HEK293 (cell line): ENCODE results near the gene HDAC1.

Experiments used
- KLF7 ChIP-seq: fragments of 450-650 bp; formaldehyde crosslinking; IDR thresholded peaks from 2 replicates; pipeline ENCODE4 v1.5.1; 2016; ENCODE audit warnings: missing biosample characterization, missing genetic modification characterization, borderline replicate concordance
- RBAK ChIP-seq: fragments of 450-650 bp; formaldehyde crosslinking; IDR thresholded peaks from 2 replicates; pipeline ENCODE4 v1.5.1; 2016; ENCODE audit warnings: missing biosample characterization, missing genetic modification characterization
- SALL2 ChIP-seq: fragments of 450-650 bp; formaldehyde crosslinking; IDR thresholded peaks from 2 replicates; pipeline ENCODE4 v1.5.0; 2017; ENCODE audit warnings: missing biosample characterization, mild to moderate bottlenecking, missing genetic modification characterization, borderline replicate concordance
- SP3 ChIP-seq: fragments of 450-650 bp; formaldehyde crosslinking; IDR thresholded peaks from 2 replicates; pipeline ENCODE4 v1.5.1; 2016; ENCODE audit warnings: missing biosample characterization, missing genetic modification characterization
- YY2 ChIP-seq: fragments of 450-650 bp; formaldehyde crosslinking; IDR thresholded peaks from 2 replicates; pipeline ENCODE4 v1.5.1; 2016; ENCODE audit warnings: missing biosample characterization, missing genetic modification characterization
- ZFHX2 ChIP-seq: fragments of 450-650 bp; formaldehyde crosslinking; conservative IDR thresholded peaks from 2 replicates; pipeline ENCODE4 v1.5.1; 2016; ENCODE audit warnings: missing biosample characterization, missing genetic modification characterization
- ZFP3 ChIP-seq: fragments of 450-650 bp; formaldehyde crosslinking; IDR thresholded peaks from 2 replicates; pipeline ENCODE4 v1.5.1; 2016; ENCODE audit warnings: low read depth, missing biosample characterization, missing genetic modification characterization
- ZNF223 ChIP-seq: fragments of 450-650 bp; formaldehyde crosslinking; IDR thresholded peaks from 2 replicates; pipeline ENCODE4 v1.5.1; 2016; ENCODE audit warnings: missing biosample characterization, missing genetic modification characterization
- ZNF23 ChIP-seq: fragments of 450-650 bp; formaldehyde crosslinking; IDR thresholded peaks from 2 replicates; pipeline ENCODE4 v1.5.1; 2016; ENCODE audit warnings: missing biosample characterization, missing genetic modification characterization, borderline replicate concordance
- ZNF248 ChIP-seq: fragments of 450-650 bp; formaldehyde crosslinking; IDR thresholded peaks from 2 replicates; pipeline ENCODE4 v1.5.1; 2017; ENCODE audit warnings: missing biosample characterization, missing genetic modification characterization
- ZNF391 ChIP-seq: fragments of 450-650 bp; formaldehyde crosslinking; IDR thresholded peaks from 2 replicates; pipeline ENCODE4 v1.5.1; 2016; ENCODE audit warnings: low read depth, missing biosample characterization, missing genetic modification characterization, borderline replicate concordance
- ZNF416 ChIP-seq: fragments of 450-650 bp; formaldehyde crosslinking; IDR thresholded peaks from 2 replicates; pipeline ENCODE4 v1.5.1; 2016; ENCODE audit warnings: missing biosample characterization, missing genetic modification characterization
- ZNF423 ChIP-seq: fragments of 450-650 bp; formaldehyde crosslinking; IDR thresholded peaks from 2 replicates; pipeline ENCODE4 v1.5.1; 2016; ENCODE audit warnings: missing biosample characterization, missing genetic modification characterization
- ZNF555 ChIP-seq: fragments of 450-650 bp; formaldehyde crosslinking; conservative IDR thresholded peaks from 2 replicates; pipeline ENCODE4 v1.5.1; 2017; ENCODE audit warnings: missing biosample characterization, mild to moderate bottlenecking, missing genetic modification characterization, inconsistent platforms
- ZNF558 ChIP-seq: fragments of 450-650 bp; formaldehyde crosslinking; IDR thresholded peaks from 2 replicates; pipeline ENCODE4 v1.5.1; 2016; ENCODE audit warnings: missing biosample characterization, missing genetic modification characterization
- ZNF571 ChIP-seq: fragments of 450-650 bp; formaldehyde crosslinking; IDR thresholded peaks from 2 replicates; pipeline ENCODE4 v1.5.0; 2017; ENCODE audit warnings: missing biosample characterization, missing genetic modification characterization
- ZNF585B ChIP-seq: fragments of 450-650 bp; formaldehyde crosslinking; IDR thresholded peaks from 2 replicates; pipeline ENCODE4 v1.5.1; 2016; ENCODE audit warnings: missing biosample characterization, missing genetic modification characterization
- ZNF600 ChIP-seq: fragments of 450-650 bp; formaldehyde crosslinking; IDR thresholded peaks from 2 replicates; pipeline ENCODE4 v1.5.1; 2016; ENCODE audit warnings: missing biosample characterization, missing genetic modification characterization
- ZNF621 ChIP-seq: fragments of 450-650 bp; formaldehyde crosslinking; IDR thresholded peaks from 2 replicates; pipeline ENCODE4 v1.5.1; 2017; ENCODE audit warnings: missing biosample characterization, missing genetic modification characterization
- ZNF623 ChIP-seq: fragments of 450-650 bp; formaldehyde crosslinking; IDR thresholded peaks from 2 replicates; pipeline ENCODE4 v1.5.1; 2016; ENCODE audit warnings: missing biosample characterization, missing genetic modification characterization
- ZNF654 ChIP-seq: fragments of 450-650 bp; formaldehyde crosslinking; IDR thresholded peaks from 2 replicates; pipeline ENCODE4 v1.5.1; 2016; ENCODE audit warnings: low read depth, missing biosample characterization, missing genetic modification characterization
- ZNF658 ChIP-seq: fragments of 450-650 bp; formaldehyde crosslinking; IDR thresholded peaks from 2 replicates; pipeline ENCODE4; 2016; ENCODE audit warnings: missing biosample characterization, missing genetic modification characterization
- ZNF791 ChIP-seq: fragments of 450-650 bp; formaldehyde crosslinking; IDR thresholded peaks from 2 replicates; pipeline ENCODE4 v1.5.1; 2016; ENCODE audit warnings: missing biosample characterization, missing genetic modification characterization
- ZXDB ChIP-seq: fragments of 450-650 bp; formaldehyde crosslinking; IDR thresholded peaks from 2 replicates; pipeline ENCODE4 v1.5.1; 2016; ENCODE audit warnings: missing biosample characterization, missing genetic modification characterization
- TF ChIP-seq, protein P1 (sequence below): IDR thresholded peaks from 2 replicates; pipeline ENCODE4 v1.6.1; 2011; ENCODE audit warnings: mild to moderate bottlenecking, low read depth, low read length, borderline replicate concordance
- TF ChIP-seq, protein P2 (sequence below): fragments of 450-650 bp; formaldehyde crosslinking; IDR thresholded peaks from 2 replicates; pipeline ENCODE4 v1.5.1; 2016; ENCODE audit warnings: missing biosample characterization, missing genetic modification characterization
- TF ChIP-seq, protein P3 (sequence below): fragments of 450-650 bp; formaldehyde crosslinking; IDR thresholded peaks from 2 replicates; pipeline ENCODE4 v1.5.1; 2017; ENCODE audit warnings: missing biosample characterization, missing genetic modification characterization
- TF ChIP-seq, protein P4 (sequence below): fragments of 450-650 bp; formaldehyde crosslinking; IDR thresholded peaks from 2 replicates; pipeline ENCODE4 v1.5.1; 2016; ENCODE audit warnings: missing biosample characterization, missing genetic modification characterization
- TF ChIP-seq, protein P5 (sequence below): fragments of 450-650 bp; formaldehyde crosslinking; conservative IDR thresholded peaks from 2 replicates; pipeline ENCODE4 v1.5.1; 2016; ENCODE audit warnings: low read depth, missing biosample characterization, missing genetic modification characterization
- TF ChIP-seq, protein P6 (sequence below): fragments of 450-650 bp; formaldehyde crosslinking; IDR thresholded peaks from 2 replicates; pipeline ENCODE4 v1.5.1; 2016; ENCODE audit warnings: missing biosample characterization, missing genetic modification characterization, borderline replicate concordance

The HDAC1 gene

DNA sequence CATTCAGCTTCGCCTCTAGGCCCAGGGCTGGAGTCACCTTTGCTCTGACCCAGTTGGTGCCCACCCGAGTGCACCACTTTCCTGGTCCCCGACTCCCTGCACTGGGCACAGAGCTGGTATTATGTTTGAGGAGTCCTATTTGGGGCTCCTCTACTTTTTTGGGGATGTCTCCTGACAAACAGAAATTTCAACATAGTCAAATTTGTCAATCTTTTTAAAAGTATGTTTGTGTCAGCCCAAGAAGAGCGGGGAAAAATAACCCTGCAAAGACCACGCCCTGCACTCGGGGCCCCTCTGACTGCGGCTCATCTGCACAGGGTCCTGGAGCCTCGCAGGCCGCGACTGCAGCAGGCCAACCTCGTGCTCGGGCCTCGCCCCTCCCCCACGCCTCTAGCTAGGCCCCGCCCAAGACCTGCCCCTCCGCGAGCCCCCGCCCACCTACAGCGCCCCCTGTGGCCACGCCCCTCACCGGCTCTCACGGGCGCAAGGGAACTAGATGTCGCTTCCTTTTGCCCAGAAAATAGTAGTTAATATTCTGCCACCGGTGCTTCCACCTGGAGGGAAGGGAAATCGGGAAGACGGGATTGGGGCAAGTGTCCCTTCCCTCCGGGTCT, 59.0 kb downstream of the HDAC1 start (continued):
- TF ChIP-seq ZNF558 (tag by site-specific recombination) (no peak), ZNF571 (tag by site-specific recombination) (no peak), YY2 (tag by site-specific recombination) (no peak), ZNF658 (no peak), ZFP3 (no peak), ZNF585B (no peak), ZFHX2 (peak; percentile 83), ZNF391 (tag by site-specific recombination) (no peak), ZNF23 (tag by site-specific recombination) (no peak), ZNF654 (no peak), ZNF223 (tag by site-specific recombination) (0 out of 2 replicates have a peak, but pooled peaks have one; percentile 7), RBAK (no peak), ZNF623 (no peak), ZNF423 (tag by site-specific recombination) (no peak), KLF7 (peak; percentile 42; the same call in 1 of the 2 replicates), ZNF791 (no peak), ZNF600 (tag by site-specific recombination) (no peak), SALL2 (tag by site-specific recombination) (no peak), ZNF555 (tag by site-specific recombination) (no peak), SP3 (peak; percentile 95), ZNF248 (tag by site-specific recombination) (no peak), ZNF416 (tag by site-specific recombination) (no peak), ZXDB (tag by site-specific recombination) (no peak; the same call in 1 of the 2 replicates), ZNF621 (no peak)
- TF ChIP-seq, protein P1, sequence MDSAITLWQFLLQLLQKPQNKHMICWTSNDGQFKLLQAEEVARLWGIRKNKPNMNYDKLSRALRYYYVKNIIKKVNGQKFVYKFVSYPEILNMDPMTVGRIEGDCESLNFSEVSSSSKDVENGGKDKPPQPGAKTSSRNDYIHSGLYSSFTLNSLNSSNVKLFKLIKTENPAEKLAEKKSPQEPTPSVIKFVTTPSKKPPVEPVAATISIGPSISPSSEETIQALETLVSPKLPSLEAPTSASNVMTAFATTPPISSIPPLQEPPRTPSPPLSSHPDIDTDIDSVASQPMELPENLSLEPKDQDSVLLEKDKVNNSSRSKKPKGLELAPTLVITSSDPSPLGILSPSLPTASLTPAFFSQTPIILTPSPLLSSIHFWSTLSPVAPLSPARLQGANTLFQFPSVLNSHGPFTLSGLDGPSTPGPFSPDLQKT: no peak
- TF ChIP-seq, protein P2, sequence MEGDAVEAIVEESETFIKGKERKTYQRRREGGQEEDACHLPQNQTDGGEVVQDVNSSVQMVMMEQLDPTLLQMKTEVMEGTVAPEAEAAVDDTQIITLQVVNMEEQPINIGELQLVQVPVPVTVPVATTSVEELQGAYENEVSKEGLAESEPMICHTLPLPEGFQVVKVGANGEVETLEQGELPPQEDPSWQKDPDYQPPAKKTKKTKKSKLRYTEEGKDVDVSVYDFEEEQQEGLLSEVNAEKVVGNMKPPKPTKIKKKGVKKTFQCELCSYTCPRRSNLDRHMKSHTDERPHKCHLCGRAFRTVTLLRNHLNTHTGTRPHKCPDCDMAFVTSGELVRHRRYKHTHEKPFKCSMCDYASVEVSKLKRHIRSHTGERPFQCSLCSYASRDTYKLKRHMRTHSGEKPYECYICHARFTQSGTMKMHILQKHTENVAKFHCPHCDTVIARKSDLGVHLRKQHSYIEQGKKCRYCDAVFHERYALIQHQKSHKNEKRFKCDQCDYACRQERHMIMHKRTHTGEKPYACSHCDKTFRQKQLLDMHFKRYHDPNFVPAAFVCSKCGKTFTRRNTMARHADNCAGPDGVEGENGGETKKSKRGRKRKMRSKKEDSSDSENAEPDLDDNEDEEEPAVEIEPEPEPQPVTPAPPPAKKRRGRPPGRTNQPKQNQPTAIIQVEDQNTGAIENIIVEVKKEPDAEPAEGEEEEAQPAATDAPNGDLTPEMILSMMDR (tag by site-specific recombination): peak; percentile 85
- TF ChIP-seq, protein P3, sequence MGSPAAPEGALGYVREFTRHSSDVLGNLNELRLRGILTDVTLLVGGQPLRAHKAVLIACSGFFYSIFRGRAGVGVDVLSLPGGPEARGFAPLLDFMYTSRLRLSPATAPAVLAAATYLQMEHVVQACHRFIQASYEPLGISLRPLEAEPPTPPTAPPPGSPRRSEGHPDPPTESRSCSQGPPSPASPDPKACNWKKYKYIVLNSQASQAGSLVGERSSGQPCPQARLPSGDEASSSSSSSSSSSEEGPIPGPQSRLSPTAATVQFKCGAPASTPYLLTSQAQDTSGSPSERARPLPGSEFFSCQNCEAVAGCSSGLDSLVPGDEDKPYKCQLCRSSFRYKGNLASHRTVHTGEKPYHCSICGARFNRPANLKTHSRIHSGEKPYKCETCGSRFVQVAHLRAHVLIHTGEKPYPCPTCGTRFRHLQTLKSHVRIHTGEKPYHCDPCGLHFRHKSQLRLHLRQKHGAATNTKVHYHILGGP (tag by site-specific recombination): no peak
- TF ChIP-seq, protein P4, sequence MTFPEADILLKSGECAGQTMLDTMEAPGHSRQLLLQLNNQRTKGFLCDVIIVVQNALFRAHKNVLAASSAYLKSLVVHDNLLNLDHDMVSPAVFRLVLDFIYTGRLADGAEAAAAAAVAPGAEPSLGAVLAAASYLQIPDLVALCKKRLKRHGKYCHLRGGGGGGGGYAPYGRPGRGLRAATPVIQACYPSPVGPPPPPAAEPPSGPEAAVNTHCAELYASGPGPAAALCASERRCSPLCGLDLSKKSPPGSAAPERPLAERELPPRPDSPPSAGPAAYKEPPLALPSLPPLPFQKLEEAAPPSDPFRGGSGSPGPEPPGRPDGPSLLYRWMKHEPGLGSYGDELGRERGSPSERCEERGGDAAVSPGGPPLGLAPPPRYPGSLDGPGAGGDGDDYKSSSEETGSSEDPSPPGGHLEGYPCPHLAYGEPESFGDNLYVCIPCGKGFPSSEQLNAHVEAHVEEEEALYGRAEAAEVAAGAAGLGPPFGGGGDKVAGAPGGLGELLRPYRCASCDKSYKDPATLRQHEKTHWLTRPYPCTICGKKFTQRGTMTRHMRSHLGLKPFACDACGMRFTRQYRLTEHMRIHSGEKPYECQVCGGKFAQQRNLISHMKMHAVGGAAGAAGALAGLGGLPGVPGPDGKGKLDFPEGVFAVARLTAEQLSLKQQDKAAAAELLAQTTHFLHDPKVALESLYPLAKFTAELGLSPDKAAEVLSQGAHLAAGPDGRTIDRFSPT: no peak
- TF ChIP-seq, protein P5, sequence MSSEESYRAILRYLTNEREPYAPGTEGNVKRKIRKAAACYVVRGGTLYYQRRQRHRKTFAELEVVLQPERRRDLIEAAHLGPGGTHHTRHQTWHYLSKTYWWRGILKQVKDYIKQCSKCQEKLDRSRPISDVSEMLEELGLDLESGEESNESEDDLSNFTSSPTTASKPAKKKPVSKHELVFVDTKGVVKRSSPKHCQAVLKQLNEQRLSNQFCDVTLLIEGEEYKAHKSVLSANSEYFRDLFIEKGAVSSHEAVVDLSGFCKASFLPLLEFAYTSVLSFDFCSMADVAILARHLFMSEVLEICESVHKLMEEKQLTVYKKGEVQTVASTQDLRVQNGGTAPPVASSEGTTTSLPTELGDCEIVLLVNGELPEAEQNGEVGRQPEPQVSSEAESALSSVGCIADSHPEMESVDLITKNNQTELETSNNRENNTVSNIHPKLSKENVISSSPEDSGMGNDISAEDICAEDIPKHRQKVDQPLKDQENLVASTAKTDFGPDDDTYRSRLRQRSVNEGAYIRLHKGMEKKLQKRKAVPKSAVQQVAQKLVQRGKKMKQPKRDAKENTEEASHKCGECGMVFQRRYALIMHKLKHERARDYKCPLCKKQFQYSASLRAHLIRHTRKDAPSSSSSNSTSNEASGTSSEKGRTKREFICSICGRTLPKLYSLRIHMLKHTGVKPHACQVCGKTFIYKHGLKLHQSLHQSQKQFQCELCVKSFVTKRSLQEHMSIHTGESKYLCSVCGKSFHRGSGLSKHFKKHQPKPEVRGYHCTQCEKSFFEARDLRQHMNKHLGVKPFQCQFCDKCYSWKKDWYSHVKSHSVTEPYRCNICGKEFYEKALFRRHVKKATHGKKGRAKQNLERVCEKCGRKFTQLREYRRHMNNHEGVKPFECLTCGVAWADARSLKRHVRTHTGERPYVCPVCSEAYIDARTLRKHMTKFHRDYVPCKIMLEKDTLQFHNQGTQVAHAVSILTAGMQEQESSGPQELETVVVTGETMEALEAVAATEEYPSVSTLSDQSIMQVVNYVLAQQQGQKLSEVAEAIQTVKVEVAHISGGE (tag by site-specific recombination): peak; percentile 48; the same call in 1 of the 2 replicates
- TF ChIP-seq, protein P6, sequence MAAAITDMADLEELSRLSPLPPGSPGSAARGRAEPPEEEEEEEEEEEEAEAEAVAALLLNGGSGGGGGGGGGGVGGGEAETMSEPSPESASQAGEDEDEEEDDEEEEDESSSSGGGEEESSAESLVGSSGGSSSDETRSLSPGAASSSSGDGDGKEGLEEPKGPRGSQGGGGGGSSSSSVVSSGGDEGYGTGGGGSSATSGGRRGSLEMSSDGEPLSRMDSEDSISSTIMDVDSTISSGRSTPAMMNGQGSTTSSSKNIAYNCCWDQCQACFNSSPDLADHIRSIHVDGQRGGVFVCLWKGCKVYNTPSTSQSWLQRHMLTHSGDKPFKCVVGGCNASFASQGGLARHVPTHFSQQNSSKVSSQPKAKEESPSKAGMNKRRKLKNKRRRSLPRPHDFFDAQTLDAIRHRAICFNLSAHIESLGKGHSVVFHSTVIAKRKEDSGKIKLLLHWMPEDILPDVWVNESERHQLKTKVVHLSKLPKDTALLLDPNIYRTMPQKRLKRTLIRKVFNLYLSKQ (tag by site-specific recombination): no peak
